SU-DHL-6 (cell line): ENCODE measurements around the gene SEMA3D.

Source experiments
- EZH2phosphoT487 ChIP-seq: fragments of 200-600 bp; sonication (generic), shearing (Covaris generic); conservative IDR thresholded peaks from 2 replicates; pipeline ENCODE4 v1.6.1; 2018; ENCODE audit warnings: mild to moderate bottlenecking, antibody characterized with exemption, low read length, moderate library complexity, mixed read lengths
- TF ChIP-seq, protein P1 (sequence below): fragments of 200-600 bp; sonication (generic); IDR thresholded peaks from one replicate; pipeline ENCODE4 v1.5.1; 2017; ENCODE audit warnings: antibody characterized with exemption, mild to moderate bottlenecking, low read length, moderate library complexity; ENCODE audit not compliant: insufficient read depth, poor library complexity, severe bottlenecking

- TF ChIP-seq, protein P1, sequence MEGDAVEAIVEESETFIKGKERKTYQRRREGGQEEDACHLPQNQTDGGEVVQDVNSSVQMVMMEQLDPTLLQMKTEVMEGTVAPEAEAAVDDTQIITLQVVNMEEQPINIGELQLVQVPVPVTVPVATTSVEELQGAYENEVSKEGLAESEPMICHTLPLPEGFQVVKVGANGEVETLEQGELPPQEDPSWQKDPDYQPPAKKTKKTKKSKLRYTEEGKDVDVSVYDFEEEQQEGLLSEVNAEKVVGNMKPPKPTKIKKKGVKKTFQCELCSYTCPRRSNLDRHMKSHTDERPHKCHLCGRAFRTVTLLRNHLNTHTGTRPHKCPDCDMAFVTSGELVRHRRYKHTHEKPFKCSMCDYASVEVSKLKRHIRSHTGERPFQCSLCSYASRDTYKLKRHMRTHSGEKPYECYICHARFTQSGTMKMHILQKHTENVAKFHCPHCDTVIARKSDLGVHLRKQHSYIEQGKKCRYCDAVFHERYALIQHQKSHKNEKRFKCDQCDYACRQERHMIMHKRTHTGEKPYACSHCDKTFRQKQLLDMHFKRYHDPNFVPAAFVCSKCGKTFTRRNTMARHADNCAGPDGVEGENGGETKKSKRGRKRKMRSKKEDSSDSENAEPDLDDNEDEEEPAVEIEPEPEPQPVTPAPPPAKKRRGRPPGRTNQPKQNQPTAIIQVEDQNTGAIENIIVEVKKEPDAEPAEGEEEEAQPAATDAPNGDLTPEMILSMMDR, result no peak
- no peak for TF ChIP-seq EZH2phosphoT487
Observed at GRCh38 chr7:85011127-85011526, 175.7 kb downstream of the SEMA3D start.
